Activated CD4-positive, CD25-positive, alpha-beta regulatory T cell treated with anti-CD3 and anti-CD28 coated beads, Interleukin-2, amount 50 U/mL, for 24 hours (primary cell): ENCODE results near the gene EHMT1.
"Not testable (repeated sequence)": the region's sequence is repeated elsewhere in the genome, so short reads cannot be mapped to it uniquely, and the experiment has no call there.

Experiments used
- ATAC-seq, 2 donors: fragments of 150-1000 bp; cut with Tn5 transposase; one replicate each; pipeline ENCODE4 v1.10.0; 2021; ENCODE audit warnings: mild to moderate bottlenecking in 1 of 2, moderate library complexity in 1 of 2

Gene EHMT1

GRCh38 chr9:137615387-137615871, 3.4 kb upstream of the EHMT1 start:
- no peak for ATAC-seq

DNA sequence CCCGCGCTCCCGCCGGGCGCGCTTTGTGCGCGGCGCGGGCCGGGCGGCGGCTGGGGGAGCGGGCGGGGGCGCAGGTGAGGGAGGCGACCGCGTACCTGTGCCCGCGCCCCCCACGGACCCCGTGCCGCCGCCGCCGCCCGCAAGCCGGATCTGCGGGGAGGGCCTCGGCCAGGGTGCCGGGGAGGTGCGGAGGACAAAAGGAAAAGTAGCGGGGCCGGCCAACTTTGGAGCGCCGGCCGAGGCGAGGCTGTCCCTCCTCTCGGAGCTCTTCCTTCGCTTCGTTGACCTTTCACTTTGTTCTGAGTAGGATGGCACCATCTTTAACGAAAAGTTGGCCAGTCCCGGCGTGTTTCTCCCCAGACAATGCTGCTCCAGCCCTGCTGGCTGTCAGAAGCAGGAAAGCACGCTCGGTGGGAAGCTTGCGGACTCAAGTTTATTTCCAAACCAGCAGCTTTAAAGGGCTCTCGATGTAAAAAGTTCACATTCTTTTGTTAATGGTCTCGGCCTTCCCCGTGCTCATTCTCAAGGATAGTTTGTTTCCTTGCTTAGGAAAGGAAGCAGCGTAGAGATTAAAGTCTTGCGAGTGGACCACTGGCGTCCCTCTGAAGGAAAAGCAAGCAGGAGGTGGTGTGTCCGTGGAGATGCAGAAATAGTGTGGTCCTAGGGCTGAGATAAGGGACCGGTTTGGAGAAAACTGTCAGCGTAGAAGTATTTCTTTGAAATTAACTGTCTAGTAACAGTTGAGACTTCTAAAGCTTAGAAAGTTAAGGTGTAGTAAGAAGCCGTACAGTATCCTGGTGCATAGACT, 639 bp downstream of the EHMT1 start:
- peak; percentile 1 to 5 for ATAC-seq

- peak; percentile 21 to 37 for ATAC-seq
Measured at GRCh38 chr9:137620048-137620405, 1.2 kb downstream of the EHMT1 start.

DNA sequence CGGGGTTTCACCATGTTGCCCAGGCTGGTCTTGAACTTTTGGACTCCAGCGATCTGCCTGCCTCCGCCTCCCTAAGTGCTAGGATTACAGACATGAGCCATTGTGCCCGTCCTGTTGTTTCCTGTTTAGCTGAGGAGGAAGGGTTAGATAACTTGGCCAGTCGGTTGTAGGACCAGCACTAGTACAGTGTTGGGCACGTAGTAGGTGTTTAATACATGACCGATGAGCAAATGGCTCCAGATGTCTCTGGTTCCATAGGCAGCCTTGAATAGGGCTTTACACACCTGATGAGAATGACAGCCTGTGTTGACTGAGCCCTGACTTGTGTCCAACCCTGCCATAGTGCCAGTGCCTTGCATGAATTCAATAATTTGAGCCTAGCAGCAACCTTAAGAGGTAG, 1.8 kb downstream of the EHMT1 start:
- no peak for ATAC-seq

DNA sequence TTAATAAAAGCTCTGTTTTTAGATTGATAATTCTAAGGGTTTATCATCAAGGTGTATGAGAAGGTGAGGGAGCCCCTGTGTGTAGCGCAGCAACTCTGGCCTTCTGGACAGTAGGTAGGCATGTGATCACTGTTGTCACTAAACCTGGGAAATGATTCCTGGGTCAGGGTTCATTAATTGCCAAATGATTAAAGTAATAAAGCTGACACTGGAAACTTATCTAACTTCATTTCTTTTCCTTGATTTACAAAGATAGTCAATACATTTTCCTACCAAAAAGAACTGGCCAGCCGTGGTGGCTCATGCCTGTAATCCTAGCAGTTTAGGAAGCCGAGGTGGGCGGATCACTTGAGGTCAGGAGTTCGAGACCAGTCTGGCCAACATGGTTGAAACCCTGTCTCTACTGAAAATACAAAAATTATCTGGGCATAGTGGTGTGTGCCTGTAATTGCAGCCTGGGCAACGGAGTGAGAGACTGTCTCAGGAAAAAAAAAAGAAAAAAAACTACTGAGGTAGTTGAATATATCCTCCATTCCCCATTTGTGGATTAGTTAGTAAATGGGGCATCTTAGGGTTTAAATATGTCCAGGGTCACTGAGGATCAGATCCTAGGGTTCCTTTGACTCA, 2.4 kb downstream of the EHMT1 start:
- no peak for ATAC-seq

GRCh38 chr9:137622211-137622610, 3.4 kb downstream of the EHMT1 start:
- ATAC-seq, result not testable (repeated sequence)

DNA sequence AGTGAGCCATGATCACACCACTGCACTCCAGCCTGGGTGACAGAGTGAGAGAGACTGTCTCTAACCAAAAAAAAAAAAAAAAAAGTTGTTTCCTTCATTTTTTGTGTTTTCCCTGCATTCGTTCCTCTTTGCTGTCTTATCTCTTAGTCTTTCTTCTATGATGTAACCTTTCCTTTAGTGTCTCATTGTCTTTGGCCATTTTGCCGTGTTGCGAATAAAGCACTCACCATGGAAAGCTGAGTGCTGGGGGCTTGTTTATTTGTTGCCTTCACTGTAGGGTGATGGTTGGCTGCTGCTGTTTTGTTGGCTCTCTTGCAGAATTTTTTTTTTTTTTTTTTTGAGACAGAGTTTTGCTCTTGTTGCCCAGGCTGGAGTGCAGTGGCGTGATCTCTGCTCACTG, 7.7 kb downstream of the EHMT1 start:
- no peak for ATAC-seq

DNA sequence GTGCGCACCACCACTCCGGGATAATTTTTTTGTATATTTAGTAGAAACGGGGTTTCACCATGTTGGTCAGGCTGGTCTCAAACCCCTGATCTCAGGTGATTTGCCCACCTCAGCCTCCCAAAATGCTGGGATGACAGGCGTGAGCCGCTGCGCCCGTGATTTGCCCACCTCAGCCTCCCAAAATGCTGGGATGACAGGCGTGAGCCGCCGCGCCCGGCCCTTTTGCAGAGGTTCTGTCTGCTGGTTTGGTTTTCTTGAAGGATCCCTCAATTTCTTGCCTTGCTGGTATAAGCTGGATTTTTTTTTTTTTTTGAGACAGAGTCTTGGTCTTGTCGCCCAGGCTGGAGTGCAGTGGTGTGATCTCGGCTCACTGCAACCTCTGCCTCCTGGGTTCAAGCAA, 8.6 kb downstream of the EHMT1 start:
- not testable (repeated sequence) for ATAC-seq

- ATAC-seq, result no peak
Measured at GRCh38 chr9:137630126-137630525, 11.3 kb downstream of the EHMT1 start.

- ATAC-seq, result no peak
Measured at GRCh38 chr9:137630679-137631078, 11.9 kb downstream of the EHMT1 start.

GRCh38 chr9:137631345-137632229, 12.8 kb downstream of the EHMT1 start:
- no peak for ATAC-seq

DNA sequence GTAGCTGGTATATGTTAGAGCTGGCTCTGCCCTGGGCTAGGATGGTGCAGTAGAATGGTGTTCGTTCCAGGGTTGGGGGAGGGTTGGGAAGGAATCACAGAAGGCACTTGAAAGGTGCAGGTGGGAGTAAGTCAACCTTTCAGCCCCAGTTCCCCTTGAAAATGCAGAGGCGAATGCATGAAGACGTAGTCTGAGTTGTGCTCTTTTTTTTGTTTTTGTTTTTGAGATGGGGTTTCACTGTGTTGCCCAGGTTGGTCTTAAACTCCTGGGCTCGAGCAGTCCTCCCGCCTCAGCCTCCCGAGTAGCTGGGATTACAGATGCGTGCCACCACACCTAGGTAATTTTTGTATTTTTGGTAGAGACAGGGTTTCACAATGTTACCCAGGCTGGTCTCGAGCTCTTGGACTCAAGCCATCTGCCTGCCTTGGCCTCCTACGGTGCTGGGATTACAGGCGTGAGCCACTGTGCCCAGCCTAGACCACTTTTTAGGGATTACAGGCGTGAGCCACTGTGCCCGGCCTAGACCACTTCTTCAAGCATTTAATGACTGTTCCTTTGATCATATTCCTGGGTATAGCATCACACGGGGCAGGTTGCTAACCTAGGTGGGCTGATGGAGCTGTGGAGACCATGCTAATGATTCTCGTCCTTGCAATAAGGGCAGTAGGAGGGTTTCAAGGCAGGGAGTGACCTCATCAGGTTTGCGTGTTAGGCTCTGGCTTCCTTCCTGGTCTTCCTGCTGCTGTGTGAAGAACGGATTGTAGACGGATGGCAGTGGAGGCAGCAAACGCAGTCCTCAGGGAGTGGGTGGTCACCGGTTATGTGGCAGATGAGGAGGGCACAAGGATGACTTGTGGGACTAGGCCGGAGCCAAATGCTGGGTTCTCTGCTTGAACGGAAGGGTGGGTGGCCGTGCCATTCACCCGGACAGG, 13.7 kb downstream of the EHMT1 start:
- no peak for ATAC-seq

DNA sequence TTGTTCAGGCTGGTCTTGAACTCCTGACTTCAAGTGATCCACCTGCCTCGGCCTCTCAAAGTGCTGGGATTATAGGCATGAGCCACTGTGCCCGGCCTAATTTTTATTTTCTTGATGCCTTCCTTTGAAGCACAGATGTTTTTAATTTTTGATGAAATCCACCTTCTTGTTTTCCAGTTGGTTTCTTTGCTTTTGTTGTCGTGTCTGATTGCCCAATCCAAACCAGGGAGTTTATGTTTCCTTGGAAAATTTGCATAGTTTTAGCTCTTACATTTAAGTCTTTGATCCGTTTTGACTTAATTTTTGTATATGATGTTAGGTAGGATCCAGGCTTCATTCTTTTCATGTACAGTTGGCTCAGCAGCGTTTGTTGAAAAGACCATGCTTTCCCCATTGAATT, 15.2 kb downstream of the EHMT1 start:
- ATAC-seq, result no peak

GRCh38 chr9:137638680-137639079, 19.9 kb downstream of the EHMT1 start:
- ATAC-seq, result no peak

- ATAC-seq, result peak; percentile 97 to 99
Measured at GRCh38 chr9:137639303-137640051, 20.7 kb downstream of the EHMT1 start.

- ATAC-seq, result no peak
Measured at GRCh38 chr9:137640862-137641261, 22.1 kb downstream of the EHMT1 start.

- ATAC-seq, result no peak
Measured at GRCh38 chr9:137642118-137642601, 23.4 kb downstream of the EHMT1 start.

DNA sequence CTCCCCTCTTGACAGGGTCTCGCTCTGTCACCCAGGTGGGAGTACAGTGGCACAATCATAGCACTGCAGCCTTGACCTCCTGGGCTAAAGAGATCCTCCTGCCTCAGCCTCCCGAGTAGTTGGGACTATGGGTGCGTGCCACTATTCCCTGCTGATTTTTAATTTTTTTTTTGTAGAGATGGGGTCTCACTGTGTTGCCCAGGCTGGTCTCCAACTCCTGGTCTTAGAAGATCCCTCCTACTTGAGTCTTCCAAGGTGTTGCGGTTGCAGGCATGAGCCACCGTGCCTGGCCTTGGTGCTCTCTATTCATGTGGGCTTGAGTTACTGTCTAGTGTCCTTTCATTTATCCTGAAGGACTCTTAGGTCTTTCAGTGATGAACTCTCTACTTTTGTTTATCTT, 24.1 kb downstream of the EHMT1 start:
- ATAC-seq, result no peak

DNA sequence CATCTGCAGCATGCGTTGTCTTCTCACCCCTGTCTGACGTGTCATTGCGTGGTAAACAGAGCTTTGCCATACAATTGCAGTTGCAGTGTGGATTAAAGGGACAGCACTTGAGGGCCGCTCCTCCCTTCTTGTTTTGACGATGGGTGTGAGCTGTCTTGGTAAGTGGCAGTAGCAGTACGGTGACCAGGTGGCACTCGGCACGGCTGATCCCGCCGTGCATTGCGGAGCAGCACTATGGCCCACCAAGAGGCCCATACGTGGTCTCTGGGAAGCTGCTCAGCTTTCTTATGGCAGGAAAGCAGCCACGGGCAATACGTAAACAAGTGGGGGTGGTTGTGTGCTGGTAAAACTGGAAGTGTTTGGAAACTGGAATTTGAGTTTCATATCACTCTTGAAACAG, 25.1 kb downstream of the EHMT1 start:
- no peak for ATAC-seq

- ATAC-seq, result no peak
Measured at GRCh38 chr9:137645211-137645610, 26.4 kb downstream of the EHMT1 start.

GRCh38 chr9:137646341-137646740, 27.5 kb downstream of the EHMT1 start:
- no peak for ATAC-seq
